Mesenchymal stem cell (in vitro differentiated cells and primary cell): Measurements from ENCODE around the gene PFDN1.

ENCODE experiments used
- DNase-seq: peaks from one replicate; pipeline ENCODE4 v3.0.0-alpha.2; 2013
- H2AFZ ChIP-seq: one replicate; pipeline ENCODE4 v1.6.1; 2013; ENCODE audit warnings: low read depth, mild to moderate bottlenecking, control low read depth, inconsistent platforms, low read length, moderate library complexity
- H2AK5ac ChIP-seq: 2 replicates; pipeline ENCODE4 v1.6.1; 2013; ENCODE audit warnings: low read length, moderate library complexity, mild to moderate bottlenecking, inconsistent platforms; ENCODE audit not compliant: severe bottlenecking
- H2BK120ac ChIP-seq: one replicate; pipeline ENCODE4 v1.6.1; 2013; ENCODE audit warnings: low read depth, mild to moderate bottlenecking, inconsistent platforms, low read length, moderate library complexity
- H2BK12ac ChIP-seq, 2 experiments: one replicate each; pipeline ENCODE4 v1.6.1; 2013; ENCODE audit warnings: inconsistent platforms in 2 of 2, low read length in 2 of 2, mild to moderate bottlenecking in 2 of 2, moderate library complexity in 2 of 2, control low read depth in 1 of 2
- H2BK15ac ChIP-seq: one replicate; pipeline ENCODE4 v1.6.1; 2013; ENCODE audit warnings: mild to moderate bottlenecking, low read depth, inconsistent platforms; ENCODE audit not compliant: poor library complexity, severe bottlenecking
- H2BK5ac ChIP-seq: 2 replicates; pipeline ENCODE4 v1.6.1; 2013; ENCODE audit warnings: low read depth, mild to moderate bottlenecking, low read length, control low read depth, inconsistent platforms; ENCODE audit not compliant: poor library complexity, severe bottlenecking
- H3K14ac ChIP-seq, 2 experiments: one replicate each; pipeline ENCODE4 v1.6.1; 2013; ENCODE audit warnings: inconsistent platforms in 2 of 2, low read length in 2 of 2, control low read depth in 1 of 2, mild to moderate bottlenecking in 1 of 2, moderate library complexity in 1 of 2
- H3K18ac ChIP-seq, 2 experiments: one replicate each; pipeline ENCODE4 v1.6.1; 2013; ENCODE audit warnings: inconsistent platforms in 2 of 2, low read length in 2 of 2, control low read depth in 1 of 2, low read depth in 1 of 2, mild to moderate bottlenecking in 1 of 2
- H3K23ac ChIP-seq, 2 experiments: one replicate each; pipeline ENCODE4 v1.6.1; 2013; ENCODE audit warnings: inconsistent platforms in 2 of 2, low read length in 2 of 2, mild to moderate bottlenecking in 2 of 2, moderate library complexity in 2 of 2, control low read depth in 1 of 2
- H3K27ac ChIP-seq: 2 replicates; pipeline ENCODE4 v1.5.1; 2013; ENCODE audit warnings: mild to moderate bottlenecking, moderate library complexity, low read length, control low read depth, inconsistent platforms; ENCODE audit not compliant: poor library complexity, severe bottlenecking
- H3K27me3 ChIP-seq, 2 experiments: 2 replicates each; pipeline versions ENCODE4 v1.6.1 to v1.7.0; 2013; ENCODE audit warnings: low read length in 2 of 2, mild to moderate bottlenecking in 2 of 2, moderate library complexity in 2 of 2, control low read depth in 1 of 2, inconsistent platforms in 1 of 2; ENCODE audit not compliant: control insufficient read depth in 1 of 2, insufficient read depth in 1 of 2
- H3K36me3 ChIP-seq, 2 experiments: 2 replicates each; pipeline versions ENCODE4 v1.6.1 to v1.7.0; 2013; ENCODE audit warnings: low read length in 2 of 2, control low read depth in 1 of 2, inconsistent platforms in 1 of 2, low read depth in 1 of 2, mild to moderate bottlenecking in 1 of 2; ENCODE audit not compliant: insufficient read depth in 2 of 2, control insufficient read depth in 1 of 2
- H3K4ac ChIP-seq, 2 experiments: one replicate each; pipeline ENCODE4 v1.6.1; 2013; ENCODE audit warnings: inconsistent platforms in 2 of 2, low read length in 2 of 2, mild to moderate bottlenecking in 2 of 2, moderate library complexity in 2 of 2, control low read depth in 1 of 2, low read depth in 1 of 2
- H3K4me1 ChIP-seq: 2 replicates; pipeline ENCODE4 v1.6.1; 2013; ENCODE audit warnings: low read depth, low read length, control low read depth; ENCODE audit not compliant: control insufficient read depth, insufficient read depth
- H3K4me2 ChIP-seq: 2 replicates; pipeline ENCODE4 v1.6.1; 2013; ENCODE audit warnings: low read length, mild to moderate bottlenecking, inconsistent platforms; ENCODE audit not compliant: poor library complexity, severe bottlenecking
- H3K4me3 ChIP-seq, 2 experiments: 2 replicates each; pipeline versions ENCODE4 v1.5.1 to v1.7.0; 2013; ENCODE audit warnings: low read length in 2 of 2, mild to moderate bottlenecking in 2 of 2, control low read depth in 1 of 2, low read depth in 1 of 2; ENCODE audit not compliant: insufficient read depth in 1 of 2
- H3K79me1 ChIP-seq: replicated peaks from 2 replicates; pipeline ENCODE4 v1.6.1; 2013; ENCODE audit warnings: mild to moderate bottlenecking, control low read depth, low read length, inconsistent platforms; ENCODE audit not compliant: poor library complexity, severe bottlenecking
- H3K9ac ChIP-seq: 2 replicates; pipeline ENCODE4 v1.7.0; 2013; ENCODE audit warnings: mild to moderate bottlenecking, low read length, moderate library complexity
- H3K9me3 ChIP-seq: 2 replicates; pipeline ENCODE4 v1.7.0; 2013; ENCODE audit warnings: mild to moderate bottlenecking, low read length; ENCODE audit not compliant: control insufficient read depth
- H4K8ac ChIP-seq: one replicate; pipeline ENCODE4 v1.6.1; 2013; ENCODE audit warnings: inconsistent platforms, mild to moderate bottlenecking, low read length, moderate library complexity
- H4K91ac ChIP-seq: one replicate; pipeline ENCODE4 v1.6.1; 2013; ENCODE audit warnings: mild to moderate bottlenecking, low read length, inconsistent platforms
- whole genome bisulfite sequencing: methylation state at CpG from one replicate; pipeline ENCODE4 v1.1.7; 2013; ENCODE audit warnings: mixed read lengths; 5-methylcytosine and 5-hydroxymethylcytosine counted together

The PFDN1 gene

DNA sequence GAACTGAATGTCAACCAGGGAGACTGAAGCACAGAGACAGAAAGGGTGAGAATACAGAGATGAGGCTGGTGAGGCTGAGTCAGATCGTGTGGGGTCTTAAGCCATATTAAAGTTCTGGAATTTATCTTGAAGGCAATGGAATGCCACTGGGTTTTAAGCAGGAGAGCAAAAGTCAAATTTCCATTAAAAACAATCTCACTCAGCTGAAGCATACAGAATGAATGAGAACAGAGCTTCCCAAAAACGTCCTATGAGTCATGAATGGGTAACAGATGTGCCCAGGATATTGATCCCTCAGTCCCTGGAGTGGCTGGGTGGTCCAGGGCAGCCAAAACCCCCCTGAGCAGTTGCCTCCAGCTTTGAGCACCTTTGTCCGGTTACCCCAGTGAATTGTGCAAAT is 44.9 kb downstream of the PFDN1 start:
- Histone ChIP-seq H3K4me2 (no peak overlapping the region), H3K27ac (no peak overlapping the region), H2AK5ac (no peak overlapping the region), H3K36me3 (peaks cover 6 to 18% of the 10 kb centered on the region in 2 experiments), H3K18ac (no peak overlapping the region), H3K14ac (no peak overlapping the region), H3K9me3 (no peaks in the 10 kb centered on the region), H3K4me3 (no peak overlapping the region), H3K23ac (no peak overlapping the region), H2BK120ac (no peak overlapping the region), H4K91ac (no peak overlapping the region), H2BK5ac (no peak overlapping the region), H4K8ac (no peak overlapping the region), H3K27me3 (no peaks in the 10 kb centered on the region), H3K9ac (peak overlapping the region; percentile 2), H2AFZ (no peak overlapping the region), H2BK15ac (no peak overlapping the region), H3K4me1 (peaks cover 7% of the 10 kb centered on the region), H3K4ac (no peak overlapping the region), H3K79me1 (peaks cover 31% of the 10 kb centered on the region), H2BK12ac (no peak overlapping the region)
- no peak for DNase-seq
- 53% methylated on average over 2 of the region's 3 CpGs for WGBS

DNA sequence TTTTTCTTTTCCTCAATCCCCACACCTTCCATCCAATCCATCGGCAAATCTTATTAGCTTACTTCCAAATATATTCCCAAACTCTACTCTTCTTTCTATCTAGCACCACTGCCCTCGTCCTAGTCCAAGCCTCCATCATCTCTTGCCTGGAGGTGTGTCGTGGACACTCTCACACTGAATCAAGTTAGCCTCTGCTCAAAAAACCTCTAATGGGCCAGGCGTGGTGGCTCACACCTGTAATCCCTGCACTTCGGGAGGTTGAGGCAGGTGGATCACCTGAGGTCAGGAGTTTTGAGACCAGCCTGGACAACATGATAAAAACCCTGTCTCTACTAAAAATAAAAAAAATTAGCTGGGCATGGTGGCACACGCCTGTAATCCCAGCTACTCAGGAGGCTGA is 46.2 kb downstream of the PFDN1 start:
- 96% methylated on average over 6 of the region's 6 CpGs for WGBS
- Histone ChIP-seq H4K91ac (no peak overlapping the region), H3K14ac (no peak overlapping the region), H3K4me2 (no peak overlapping the region), H2AFZ (no peak overlapping the region), H2BK15ac (no peak overlapping the region), H3K9me3 (no peaks in the 10 kb centered on the region), H3K18ac (no peak overlapping the region), H2BK120ac (no peak overlapping the region), H3K27ac (no peak overlapping the region), H3K27me3 (no peaks in the 10 kb centered on the region), H3K4ac (no peak overlapping the region), H4K8ac (no peak overlapping the region), H2BK5ac (no peak overlapping the region), H3K4me1 (peaks cover 12% of the 10 kb centered on the region), H2BK12ac (no peak overlapping the region), H3K9ac (no peak overlapping the region), H3K4me3 (no peak overlapping the region), H2AK5ac (no peak overlapping the region), H3K79me1 (peaks cover 27% of the 10 kb centered on the region), H3K36me3 (peaks cover 6 to 18% of the 10 kb centered on the region in 2 experiments), H3K23ac (no peak overlapping the region)
- no peak for DNase-seq

DNA sequence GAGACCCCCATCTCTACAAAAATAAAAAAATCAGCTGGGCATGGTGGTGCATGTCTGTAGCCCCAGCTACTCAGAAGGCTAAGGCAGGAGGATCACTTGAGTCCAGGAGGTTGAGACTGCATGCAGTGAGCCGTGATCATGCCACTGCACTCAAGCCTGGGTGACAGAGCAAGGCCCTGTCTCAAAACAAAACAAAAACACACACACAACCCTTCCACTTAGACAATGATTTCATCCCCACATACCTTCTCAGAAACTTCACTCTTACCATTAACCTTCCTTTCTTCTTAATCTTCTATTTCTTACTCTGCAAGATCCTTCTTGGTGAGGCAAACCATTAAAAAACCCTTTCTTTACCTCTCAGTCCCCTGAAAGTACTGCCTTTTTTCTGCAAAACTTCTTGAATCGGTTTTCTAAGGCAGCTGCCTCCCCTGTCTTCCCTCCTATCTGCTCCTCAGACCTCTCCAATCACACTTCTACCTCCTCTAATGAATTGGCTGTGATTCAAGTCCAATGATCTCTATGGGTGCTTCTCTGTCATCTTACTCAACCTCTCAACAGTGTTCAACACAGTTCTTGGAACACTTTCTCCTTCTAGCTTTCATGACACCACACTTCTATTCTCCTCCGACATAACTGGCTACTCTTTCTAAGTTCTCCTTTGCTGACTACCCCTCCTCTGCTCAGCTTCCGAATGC is 47.3 kb downstream of the PFDN1 start:
- WGBS = 97% methylated on average over 4 of the region's 4 CpGs
- H3K27me3 ChIP-seq = no peaks in the 10 kb centered on the region

DNA sequence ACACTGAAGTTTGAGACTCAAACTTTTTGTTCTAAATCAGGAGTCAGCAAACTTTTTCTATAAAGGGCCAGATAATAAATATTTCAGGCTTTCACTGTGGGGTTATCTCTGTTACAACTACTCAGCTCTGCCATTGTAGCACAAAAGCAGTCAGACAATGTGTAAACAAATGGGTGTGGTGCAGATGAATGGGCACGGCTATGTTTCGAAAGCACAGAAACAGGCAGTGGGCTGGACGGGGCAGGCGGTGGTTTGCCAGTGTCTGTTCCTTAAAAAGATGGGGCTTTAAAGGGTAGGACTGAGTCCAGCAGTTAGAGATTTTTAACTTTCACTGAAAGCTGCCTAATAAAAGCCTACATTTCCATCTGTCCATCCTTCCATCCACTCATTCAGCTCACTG is 48.9 kb downstream of the PFDN1 start:
- H4K8ac ChIP-seq = no peak overlapping the region
- no peak overlapping the region for H2AFZ ChIP-seq
- H3K9ac ChIP-seq = no peak overlapping the region
- 14% methylated on average over 3 of the region's 4 CpGs for WGBS
- H3K4me3 ChIP-seq = no peak overlapping the region
- H3K4ac ChIP-seq = no peak overlapping the region
- H2BK5ac ChIP-seq = no peak overlapping the region
- H3K4me2 ChIP-seq = no peak overlapping the region
- no peak overlapping the region for H3K27ac ChIP-seq
- H3K27me3 ChIP-seq = no peaks in the 10 kb centered on the region
- no peak overlapping the region for H3K18ac ChIP-seq
- H2BK12ac ChIP-seq = no peak overlapping the region
- no peak overlapping the region for H2AK5ac ChIP-seq
- no peak overlapping the region for H2BK120ac ChIP-seq
- peaks cover 11 to 31% of the 10 kb centered on the region in 2 experiments for H3K36me3 ChIP-seq
- H3K4me1 ChIP-seq = peaks cover 9% of the 10 kb centered on the region
- H3K23ac ChIP-seq = no peak overlapping the region
- no peaks in the 10 kb centered on the region for H3K9me3 ChIP-seq
- H2BK15ac ChIP-seq = no peak overlapping the region
- H3K14ac ChIP-seq = no peak overlapping the region
- peak; percentile 44 for DNase-seq
- H4K91ac ChIP-seq = no peak overlapping the region
- peaks cover 32% of the 10 kb centered on the region for H3K79me1 ChIP-seq

More for the DNA sequence above, 47.3 kb downstream of the PFDN1 start:
- no peak overlapping the region for H3K27ac ChIP-seq
- H4K91ac ChIP-seq = no peak overlapping the region
- no peak overlapping the region for H2AFZ ChIP-seq
- no peak overlapping the region for H2BK120ac ChIP-seq
- peaks cover 9% of the 10 kb centered on the region for H3K4me1 ChIP-seq
- no peak overlapping the region for H4K8ac ChIP-seq
- no peak overlapping the region for H2BK15ac ChIP-seq
- H3K4me3 ChIP-seq = no peak overlapping the region
- no peak overlapping the region for H3K4ac ChIP-seq
- H2AK5ac ChIP-seq = no peak overlapping the region
- no peak overlapping the region for H2BK5ac ChIP-seq
- no peak overlapping the region for H3K18ac ChIP-seq
- H3K14ac ChIP-seq = no peak overlapping the region
- no peak overlapping the region for H3K9ac ChIP-seq
- H3K23ac ChIP-seq = no peak overlapping the region
- H3K36me3 ChIP-seq = peaks cover 6 to 21% of the 10 kb centered on the region in 2 experiments
- peaks cover 27% of the 10 kb centered on the region for H3K79me1 ChIP-seq
- H3K9me3 ChIP-seq = no peaks in the 10 kb centered on the region
- no peak overlapping the region for H2BK12ac ChIP-seq
- no peak for DNase-seq
- H3K4me2 ChIP-seq = no peak overlapping the region
